ENCODE measurements around the gene KRTAP4-11. TPM values are rescaled to one million over a fixed set of nuclear protein-coding genes. Genes with fewer than 3 reads are reported as not detected.
"Not testable (repeated sequence)": the region's sequence is repeated elsewhere in the genome, so short reads cannot be mapped to it uniquely, and the experiment has no call there.

KRTAP4-11 gene
- not detected in 2 replicates for total RNA-seq (2022)
- Bru-seq, nascent RNA, result not detected
- not detected for BruChase-seq, experiment 1, labeled RNA remaining after a 6-hour chase
- not detected for BruChase-seq, experiment 2, labeled RNA remaining after a 2-hour chase
- long read RNA-seq, result 0 reads

GRCh38 chr17:41117846-41118386 lies at the start of gene KRTAP4-11:
Gene KRTAP4-11, minus strand, starts transcription at chr17:41118373. Its CDS starts 58 bp downstream, at chr17:41118315.
- H3K9me3 Mint-ChIP-seq (ENCODE audit: low read depth, unreplicated experiment); intact Hi-C loops (cut with micrococcal nuclease; ENCODE audit: unreplicated experiment); DNase-seq; H3K27ac Mint-ChIP-seq (ENCODE audit: unreplicated experiment); BruUV-seq (replicated peaks); H3K4me3 Mint-ChIP-seq (ENCODE audit: low read depth, unreplicated experiment); H3K27me3 Mint-ChIP-seq (ENCODE audit: unreplicated experiment); CTCF ChIA-PET; H3K36me3 Mint-ChIP-seq (ENCODE audit: insufficient read depth, unreplicated experiment): not testable (repeated sequence)
- H3K4me1 Mint-ChIP-seq (ENCODE audit: low read depth, unreplicated experiment), result peaks cover 25% of the 10 kb centered on the region

- CTCF ChIA-PET, result no interaction called here
- no peak for TF ChIP-seq CTCF (IDR thresholded peaks at IDR 0.05; ENCODE audit: unreplicated experiment)
- no peaks in the 10 kb centered on the region for H3K36me3 Mint-ChIP-seq (ENCODE audit: insufficient read depth, unreplicated experiment)
- H3K4me1 Mint-ChIP-seq (ENCODE audit: low read depth, unreplicated experiment), result no peaks in the 10 kb centered on the region
- no peak overlapping the region for H3K27ac Mint-ChIP-seq (ENCODE audit: unreplicated experiment)
- H3K9me3 Mint-ChIP-seq (ENCODE audit: low read depth, unreplicated experiment), result no peaks in the 10 kb centered on the region
- no peak overlapping the region for H3K4me3 Mint-ChIP-seq (ENCODE audit: low read depth, unreplicated experiment)
- no peak for DNase-seq
- H3K27me3 Mint-ChIP-seq (ENCODE audit: unreplicated experiment), result no peaks in the 10 kb centered on the region
- no TSS peak for BruUV-seq (replicated peaks)
- intact Hi-C loops (cut with micrococcal nuclease; ENCODE audit: unreplicated experiment), result no loop called here
Observed at GRCh38 chr17:41167561-41167960, 49.4 kb upstream of the KRTAP4-11 start.

- no TSS peak for BruUV-seq (replicated peaks)
- Mint-ChIP-seq H3K27ac (ENCODE audit: unreplicated experiment) (no peak overlapping the region), H3K9me3 (ENCODE audit: low read depth, unreplicated experiment) (no peaks in the 10 kb centered on the region), H3K4me1 (ENCODE audit: low read depth, unreplicated experiment) (no peaks in the 10 kb centered on the region), H3K36me3 (ENCODE audit: insufficient read depth, unreplicated experiment) (no peaks in the 10 kb centered on the region), H3K27me3 (ENCODE audit: unreplicated experiment) (no peaks in the 10 kb centered on the region), H3K4me3 (ENCODE audit: low read depth, unreplicated experiment) (no peak overlapping the region)
- CTCF ChIA-PET, result no interaction called here
- DNase-seq, result no peak
- TF ChIP-seq CTCF (IDR thresholded peaks at IDR 0.05; ENCODE audit: unreplicated experiment), result no peak
- intact Hi-C loops (cut with micrococcal nuclease; ENCODE audit: unreplicated experiment), result no loop called here
Observed at GRCh38 chr17:41163828-41164227, 45.7 kb upstream of the KRTAP4-11 start.

- Mint-ChIP-seq H3K27me3 (ENCODE audit: unreplicated experiment) (no peaks in the 10 kb centered on the region), H3K9me3 (ENCODE audit: low read depth, unreplicated experiment) (no peaks in the 10 kb centered on the region), H3K36me3 (ENCODE audit: insufficient read depth, unreplicated experiment) (no peaks in the 10 kb centered on the region), H3K27ac (ENCODE audit: unreplicated experiment) (no peak within 1 kb of the TSS), H3K4me1 (ENCODE audit: low read depth, unreplicated experiment) (no peaks in the 10 kb centered on the region), H3K4me3 (ENCODE audit: low read depth, unreplicated experiment) (no peak within 1 kb of the TSS)
- intact Hi-C loops (cut with micrococcal nuclease; ENCODE audit: unreplicated experiment), result no loop called here
- DNase-seq, result no peak
- TF ChIP-seq CTCF (IDR thresholded peaks at IDR 0.05; ENCODE audit: unreplicated experiment), result no peak
- no TSS peak for BruUV-seq (replicated peaks)
- CTCF ChIA-PET, result interaction anchor here (0.5 to 0.7 kb wide), 2 partner anchors 12 to 359 kb away, joined by 3 read pairs; no protein-coding TSS in a partner anchor
Observed at GRCh38 chr17:41160648-41161047, 42.5 kb upstream of the KRTAP4-11 start, which contains the start of gene KRTAP4-4. Gene KRTAP4-4, minus strand, starts transcription at chr17:41160748. Its CDS starts 57 bp downstream, at chr17:41160691.

- H3K4me3 Mint-ChIP-seq (ENCODE audit: low read depth, unreplicated experiment); H3K36me3 Mint-ChIP-seq (ENCODE audit: insufficient read depth, unreplicated experiment); H3K9me3 Mint-ChIP-seq (ENCODE audit: low read depth, unreplicated experiment); H3K27ac Mint-ChIP-seq (ENCODE audit: unreplicated experiment); H3K4me1 Mint-ChIP-seq (ENCODE audit: low read depth, unreplicated experiment); BruUV-seq (replicated peaks); DNase-seq; H3K27me3 Mint-ChIP-seq (ENCODE audit: unreplicated experiment); intact Hi-C loops (cut with micrococcal nuclease; ENCODE audit: unreplicated experiment): not testable (repeated sequence)
- CTCF ChIA-PET, result interaction anchor here (0.5 kb wide), 1 partner anchor 13 kb away, joined by 3 read pairs; no protein-coding TSS in a partner anchor
Observed at GRCh38 chr17:41160190-41160589, 42.0 kb upstream of the KRTAP4-11 start.

All from Calu3 (cell line).